Vagina (tissue), 2 donors: ENCODE data around the gene MAP7.

Experiments used
- POLR2A ChIP-seq, 2 donors: fragments of 450-650 bp; IDR thresholded peaks; one replicate each; pipeline ENCODE4 v1.6.1; 2017; ENCODE audit warnings: antibody characterized with exemption in 2 of 2, mild to moderate bottlenecking in 2 of 2, moderate library complexity in 2 of 2
- POLR2AphosphoS5 ChIP-seq, 2 donors: sonication (generic); formaldehyde crosslinking; IDR thresholded peaks; one replicate each; pipeline ENCODE4 v1.9.0; 2017; ENCODE audit warnings: antibody characterized with exemption in 2 of 2, mild to moderate bottlenecking in 2 of 2, low read depth in 1 of 2; ENCODE audit not compliant: insufficient read depth in 1 of 2
- TF ChIP-seq, protein P1 (sequence below), 3 experiments: fragments of 450-650 bp in 2 of 3; fragments of 200-600 bp in 1 of 3; sonication (generic) in 1 of 3; IDR thresholded peaks; one replicate each; pipeline ENCODE4 v1.5.1; 2017 to 2019; ENCODE audit warnings: antibody characterized with exemption in 3 of 3, mild to moderate bottlenecking in 2 of 3, moderate library complexity in 2 of 3

DNA sequence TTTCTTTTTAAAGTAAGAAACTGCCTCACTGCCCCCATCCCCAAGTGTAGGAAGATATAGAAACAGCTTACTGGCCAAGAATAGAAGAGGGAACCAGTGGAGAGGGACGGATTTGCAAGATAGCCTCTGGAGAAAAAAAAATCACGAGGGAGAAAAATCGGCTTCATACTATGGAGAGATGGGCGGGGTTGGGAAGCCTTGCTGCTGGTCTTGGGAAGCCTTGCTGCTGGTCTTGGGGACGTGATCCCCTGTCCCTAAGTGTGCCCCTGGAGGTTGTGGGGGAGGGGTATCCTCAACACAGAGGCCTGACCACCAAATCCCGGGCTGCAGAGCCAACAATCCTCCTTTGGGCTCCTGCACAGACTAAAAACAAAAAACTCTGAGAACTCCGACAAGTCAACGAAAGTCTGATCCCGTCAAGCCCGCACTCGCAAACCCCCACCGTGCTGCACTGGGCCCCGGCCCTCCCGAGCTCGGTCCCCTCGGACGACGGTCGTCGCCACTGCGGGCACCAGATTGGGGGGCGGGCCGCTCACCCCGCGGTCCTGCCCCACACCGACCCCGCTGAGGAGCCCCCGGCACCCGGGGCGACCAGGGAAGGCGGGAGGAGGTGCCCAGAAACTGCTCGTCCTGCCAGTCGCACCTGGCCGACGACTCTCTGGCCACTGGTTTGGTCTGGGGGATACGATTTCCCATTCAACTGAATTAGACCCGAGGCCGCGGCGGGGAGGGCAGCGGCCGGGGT, 750 bp downstream of the MAP7 start:
- TF ChIP-seq, protein P1, sequence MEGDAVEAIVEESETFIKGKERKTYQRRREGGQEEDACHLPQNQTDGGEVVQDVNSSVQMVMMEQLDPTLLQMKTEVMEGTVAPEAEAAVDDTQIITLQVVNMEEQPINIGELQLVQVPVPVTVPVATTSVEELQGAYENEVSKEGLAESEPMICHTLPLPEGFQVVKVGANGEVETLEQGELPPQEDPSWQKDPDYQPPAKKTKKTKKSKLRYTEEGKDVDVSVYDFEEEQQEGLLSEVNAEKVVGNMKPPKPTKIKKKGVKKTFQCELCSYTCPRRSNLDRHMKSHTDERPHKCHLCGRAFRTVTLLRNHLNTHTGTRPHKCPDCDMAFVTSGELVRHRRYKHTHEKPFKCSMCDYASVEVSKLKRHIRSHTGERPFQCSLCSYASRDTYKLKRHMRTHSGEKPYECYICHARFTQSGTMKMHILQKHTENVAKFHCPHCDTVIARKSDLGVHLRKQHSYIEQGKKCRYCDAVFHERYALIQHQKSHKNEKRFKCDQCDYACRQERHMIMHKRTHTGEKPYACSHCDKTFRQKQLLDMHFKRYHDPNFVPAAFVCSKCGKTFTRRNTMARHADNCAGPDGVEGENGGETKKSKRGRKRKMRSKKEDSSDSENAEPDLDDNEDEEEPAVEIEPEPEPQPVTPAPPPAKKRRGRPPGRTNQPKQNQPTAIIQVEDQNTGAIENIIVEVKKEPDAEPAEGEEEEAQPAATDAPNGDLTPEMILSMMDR (IDR thresholded peaks at IDR 0.05) = no peak
- TF ChIP-seq POLR2A (IDR thresholded peaks at IDR 0.05) (no peak), POLR2AphosphoS5 (IDR thresholded peaks at IDR 0.05; ENCODE audit: insufficient read depth in 1 of 2, low read depth in 1 of 2) (no peak)
